HepG2 (cell line): ENCODE data around the gene NOL4L. TPM values are rescaled to one million over a fixed set of nuclear protein-coding genes. Genes with fewer than 3 reads are reported as not detected.
A peak's percentile ranks its signal among the peaks of the same experiment; 100 is the strongest.

Experiments used
- BRCA1 ChIP-seq: sonication (generic); formaldehyde crosslinking; IDR thresholded peaks from 2 replicates; pipeline ENCODE4 v1.4.0; 2020; ENCODE audit warnings: missing genetic modification reagents
- CREB1 ChIP-seq, 2 experiments: fragments of 450-650 bp in 1 of 2; IDR thresholded peaks; 2 replicates each; pipeline ENCODE4 v1.6.1; 2016 to 2017; ENCODE audit warnings: control low read depth in 1 of 2, mild to moderate bottlenecking in 1 of 2, missing compliant biosample characterization in 1 of 2, missing genetic modification characterization in 1 of 2
- DMTF1 ChIP-seq: sonication (generic); formaldehyde crosslinking; IDR thresholded peaks from 2 replicates; pipeline ENCODE4 v1.4.0; 2020; ENCODE audit warnings: mild to moderate bottlenecking, missing genetic modification reagents
- EEA1 ChIP-seq: sonication (generic); formaldehyde crosslinking; IDR thresholded peaks from 2 replicates; pipeline ENCODE4 v1.5.1; 2020; ENCODE audit warnings: mild to moderate bottlenecking, missing genetic modification reagents, borderline replicate concordance
- EP300 ChIP-seq, 3 experiments: sonication (generic) in 1 of 3; formaldehyde crosslinking in 1 of 3; IDR thresholded peaks; 2 replicates each; pipeline versions ENCODE4 v1.5.1 to v1.6.1; 2011 to 2020; ENCODE audit warnings: low read depth in 2 of 3, low read length in 2 of 3, borderline replicate concordance in 1 of 3, improper control_type of control experiment in 1 of 3, mild to moderate bottlenecking in 1 of 3, missing genetic modification reagents in 1 of 3, moderate library complexity in 1 of 3
- GATAD2A ChIP-seq: IDR thresholded peaks from 2 replicates; pipeline ENCODE4 v1.6.1; 2016
- NCOA2 ChIP-seq: sonication (generic); formaldehyde crosslinking; IDR thresholded peaks from 2 replicates; pipeline ENCODE4 v1.8.0; 2022; ENCODE audit warnings: inconsistent platforms
- NFIC ChIP-seq: IDR thresholded peaks from 2 replicates; pipeline ENCODE4 v1.6.1; 2012; ENCODE audit warnings: mild to moderate bottlenecking, low read length, inconsistent platforms
- SKI ChIP-seq: fragments of 450-650 bp; IDR thresholded peaks from one replicate; pipeline ENCODE4 v1.6.1; 2018; ENCODE audit warnings: mild to moderate bottlenecking; ENCODE audit not compliant: partially characterized antibody
- SRY ChIP-seq: sonication (generic); formaldehyde crosslinking; IDR thresholded peaks from 2 replicates; pipeline ENCODE4 v1.8.0; 2022; ENCODE audit warnings: mild to moderate bottlenecking, missing genetic modification reagents
- SUZ12 ChIP-seq: fragments of 150-350 bp; IDR thresholded peaks from 2 replicates; pipeline ENCODE4 v1.6.1; 2014; ENCODE audit warnings: low read depth, low read length
- TCF7L2 ChIP-seq: IDR thresholded peaks from 2 replicates; pipeline ENCODE4 v1.6.1; 2011; ENCODE audit warnings: mild to moderate bottlenecking, low read depth, low read length, moderate library complexity
- TRIM22 ChIP-seq: fragments of 450-650 bp; IDR thresholded peaks from 2 replicates; pipeline ENCODE4 v1.6.1; 2017
- ZBTB1 ChIP-seq: sonication (generic); formaldehyde crosslinking; IDR thresholded peaks from 2 replicates; pipeline ENCODE4 v1.4.0; 2020; ENCODE audit warnings: missing genetic modification reagents, borderline replicate concordance
- ZKSCAN1 ChIP-seq: fragments of 150-350 bp; IDR thresholded peaks from 2 replicates; pipeline ENCODE4 v1.6.1; 2014; ENCODE audit warnings: low read length
- ZNF282 ChIP-seq: fragments of 450-650 bp; IDR thresholded peaks from 2 replicates; pipeline ENCODE4 v1.6.1; 2018; ENCODE audit not compliant: partially characterized antibody
- polyA plus RNA-seq, 8 experiments: library from polyadenylated mRNA; depleted of rRNA in 3 of 8; stranded (reverse) in 7 of 8; unstranded in 1 of 8; fragments of >200 nt; fragmentation: Illumina TruSeq in 4 of 8; extraction: Trizol in 4 of 8; gene quantifications; 2 replicates each; pipeline versions ENCODE4 v1.2.1 to v1.2.3, GENCODE V29; 2011 to 2016; ENCODE audit warnings: low read depth in 4 of 8, missing spikeins in 1 of 8, mixed read lengths in 1 of 8; ENCODE audit not compliant: insufficient read depth in 1 of 8
- total RNA-seq, 5 experiments: library from RNA; depleted of rRNA; stranded (reverse); fragments of >200 nt; fragmentation: Illumina TruSeq; extraction: Trizol; gene quantifications; 2 replicates each; pipeline ENCODE4 v1.2.3, GENCODE V29; 2016; ENCODE audit warnings: low read depth in 1 of 5
- TF ChIP-seq, protein P1 (sequence below): sonication (generic); formaldehyde crosslinking; IDR thresholded peaks from 2 replicates; pipeline ENCODE4 v1.4.0; 2020; ENCODE audit warnings: low read depth, missing genetic modification reagents
- TF ChIP-seq, protein P2 (sequence below): sonication (generic); formaldehyde crosslinking; IDR thresholded peaks from 2 replicates; pipeline ENCODE4 v1.5.0; 2020; ENCODE audit warnings: missing genetic modification reagents
- TF ChIP-seq, protein P3 (sequence below): sonication (generic); formaldehyde crosslinking; IDR thresholded peaks from 2 replicates; pipeline ENCODE4 v1.8.0; 2022; ENCODE audit warnings: mild to moderate bottlenecking, missing genetic modification reagents

NOL4L gene
- total and polyA plus RNA-seq, 2 of the 13 experiments (the other 11 are each of a cell fraction or from before 2014, with no cell fraction given) = 16.6 to 35.4 TPM

DNA sequence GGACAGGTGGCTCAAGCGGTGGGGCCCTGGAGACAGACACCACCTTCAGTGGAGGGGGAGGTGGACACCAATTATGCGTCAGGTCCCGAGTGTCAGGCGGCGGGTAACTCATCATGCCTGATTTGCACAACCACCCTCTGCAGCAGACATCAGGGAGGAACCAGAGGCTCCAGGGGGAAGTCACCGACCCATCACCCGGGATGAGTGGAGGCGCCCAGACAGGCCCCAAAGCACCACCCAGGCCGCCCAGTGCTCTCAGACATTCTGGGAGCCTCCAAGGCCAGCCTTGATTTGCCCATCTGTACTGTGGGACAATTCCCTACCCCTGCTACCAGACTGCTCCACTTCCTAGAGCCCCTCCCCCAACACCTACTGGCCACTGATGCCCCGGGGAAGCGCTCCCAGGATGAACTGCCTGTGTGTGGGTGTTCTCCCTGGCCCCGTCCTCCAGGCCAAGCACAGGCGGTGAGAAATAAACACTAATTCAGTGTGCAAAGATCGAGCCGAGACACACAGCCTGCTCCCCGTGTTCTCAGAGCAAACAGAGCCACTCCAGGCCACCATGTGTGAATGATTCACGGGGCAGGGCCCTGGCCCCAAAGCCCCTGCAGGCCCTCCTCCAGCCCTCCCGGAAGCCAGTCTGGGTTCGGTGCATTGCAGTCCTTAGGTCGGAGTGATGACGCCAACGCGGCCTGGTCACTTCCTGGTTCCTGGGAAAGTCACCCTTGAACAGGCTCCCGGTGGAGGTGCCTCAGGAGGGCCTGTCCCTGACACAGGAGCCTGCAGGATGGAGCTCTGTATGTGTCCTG, 119.8 kb downstream of the NOL4L start (continued):
- TF ChIP-seq DMTF1 (no peak), ZKSCAN1 (no peak), ZNF282 (no peak), SRY (CRISPR knock-in tag) (peak; percentile 83; the same call in 1 of the 2 replicates), TCF7L2 (no peak), SUZ12 (no peak), TRIM22 (no peak), NCOA2 (CRISPR knock-in tag) (peak; percentile 66; the same call in 1 of the 2 replicates), NFIC (no peak), SKI (peak; percentile 93), CREB1 (IDR thresholded peaks at IDR 0.05) (peak; percentile 90), CREB1 (CRISPR knock-in tag; IDR thresholded peaks at IDR 0.05) (no peak; the same call in 1 of the 2 replicates), BRCA1 (0 out of 2 replicates have a peak, but pooled peaks have one; percentile 9), EP300 (IDR thresholded peaks at IDR 0.05; ENCODE audit: low read depth in 2 of 2, low read length in 2 of 2) (peak in 1 of 2 experiments; percentile 76; a peak in 2 of 4 replicates), EP300 (CRISPR knock-in tag; IDR thresholded peaks at IDR 0.05; ENCODE audit: borderline replicate concordance) (peak; percentile 51), ZBTB1 (CRISPR knock-in tag) (0 out of 2 replicates have a peak, but pooled peaks have one; percentile 11), GATAD2A (peak; percentile 96), EEA1 (no peak)
- TF ChIP-seq, protein P1, sequence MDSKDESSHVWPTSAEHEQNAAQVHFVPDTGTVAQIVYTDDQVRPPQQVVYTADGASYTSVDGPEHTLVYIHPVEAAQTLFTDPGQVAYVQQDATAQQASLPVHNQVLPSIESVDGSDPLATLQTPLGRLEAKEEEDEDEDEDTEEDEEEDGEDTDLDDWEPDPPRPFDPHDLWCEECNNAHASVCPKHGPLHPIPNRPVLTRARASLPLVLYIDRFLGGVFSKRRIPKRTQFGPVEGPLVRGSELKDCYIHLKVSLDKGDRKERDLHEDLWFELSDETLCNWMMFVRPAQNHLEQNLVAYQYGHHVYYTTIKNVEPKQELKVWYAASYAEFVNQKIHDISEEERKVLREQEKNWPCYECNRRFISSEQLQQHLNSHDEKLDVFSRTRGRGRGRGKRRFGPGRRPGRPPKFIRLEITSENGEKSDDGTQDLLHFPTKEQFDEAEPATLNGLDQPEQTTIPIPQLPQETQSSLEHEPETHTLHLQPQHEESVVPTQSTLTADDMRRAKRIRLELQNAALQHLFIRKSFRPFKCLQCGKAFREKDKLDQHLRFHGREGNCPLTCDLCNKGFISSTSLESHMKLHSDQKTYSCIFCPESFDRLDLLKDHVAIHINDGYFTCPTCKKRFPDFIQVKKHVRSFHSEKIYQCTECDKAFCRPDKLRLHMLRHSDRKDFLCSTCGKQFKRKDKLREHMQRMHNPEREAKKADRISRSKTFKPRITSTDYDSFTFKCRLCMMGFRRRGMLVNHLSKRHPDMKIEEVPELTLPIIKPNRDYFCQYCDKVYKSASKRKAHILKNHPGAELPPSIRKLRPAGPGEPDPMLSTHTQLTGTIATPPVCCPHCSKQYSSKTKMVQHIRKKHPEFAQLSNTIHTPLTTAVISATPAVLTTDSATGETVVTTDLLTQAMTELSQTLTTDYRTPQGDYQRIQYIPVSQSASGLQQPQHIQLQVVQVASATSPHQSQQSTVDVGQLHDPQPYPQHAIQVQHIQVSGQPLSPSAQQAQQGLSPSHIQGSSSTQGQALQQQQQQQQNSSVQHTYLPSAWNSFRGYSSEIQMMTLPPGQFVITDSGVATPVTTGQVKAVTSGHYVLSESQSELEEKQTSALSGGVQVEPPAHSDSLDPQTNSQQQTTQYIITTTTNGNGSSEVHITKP (CRISPR knock-in tag) = peak; percentile 90; the same call in 1 of the 2 replicates
- TF ChIP-seq, protein P2, sequence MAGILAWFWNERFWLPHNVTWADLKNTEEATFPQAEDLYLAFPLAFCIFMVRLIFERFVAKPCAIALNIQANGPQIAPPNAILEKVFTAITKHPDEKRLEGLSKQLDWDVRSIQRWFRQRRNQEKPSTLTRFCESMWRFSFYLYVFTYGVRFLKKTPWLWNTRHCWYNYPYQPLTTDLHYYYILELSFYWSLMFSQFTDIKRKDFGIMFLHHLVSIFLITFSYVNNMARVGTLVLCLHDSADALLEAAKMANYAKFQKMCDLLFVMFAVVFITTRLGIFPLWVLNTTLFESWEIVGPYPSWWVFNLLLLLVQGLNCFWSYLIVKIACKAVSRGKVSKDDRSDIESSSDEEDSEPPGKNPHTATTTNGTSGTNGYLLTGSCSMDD (CRISPR knock-in tag) = no peak
- TF ChIP-seq, protein P3, sequence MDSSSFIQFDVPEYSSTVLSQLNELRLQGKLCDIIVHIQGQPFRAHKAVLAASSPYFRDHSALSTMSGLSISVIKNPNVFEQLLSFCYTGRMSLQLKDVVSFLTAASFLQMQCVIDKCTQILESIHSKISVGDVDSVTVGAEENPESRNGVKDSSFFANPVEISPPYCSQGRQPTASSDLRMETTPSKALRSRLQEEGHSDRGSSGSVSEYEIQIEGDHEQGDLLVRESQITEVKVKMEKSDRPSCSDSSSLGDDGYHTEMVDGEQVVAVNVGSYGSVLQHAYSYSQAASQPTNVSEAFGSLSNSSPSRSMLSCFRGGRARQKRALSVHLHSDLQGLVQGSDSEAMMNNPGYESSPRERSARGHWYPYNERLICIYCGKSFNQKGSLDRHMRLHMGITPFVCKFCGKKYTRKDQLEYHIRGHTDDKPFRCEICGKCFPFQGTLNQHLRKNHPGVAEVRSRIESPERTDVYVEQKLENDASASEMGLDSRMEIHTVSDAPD (CRISPR knock-in tag) = peak; percentile 63; the same call in 1 of the 2 replicates
